Measurements from ENCODE around the gene PCK1. TPM values are rescaled to one million over a fixed set of nuclear protein-coding genes. Genes with fewer than 3 reads are reported as not detected.

Gene PCK1
- total and polyA plus RNA-seq, 2 of the 8 experiments (the other 6 are each of a cell fraction or from before 2014, with no cell fraction given) = not detected

DNA sequence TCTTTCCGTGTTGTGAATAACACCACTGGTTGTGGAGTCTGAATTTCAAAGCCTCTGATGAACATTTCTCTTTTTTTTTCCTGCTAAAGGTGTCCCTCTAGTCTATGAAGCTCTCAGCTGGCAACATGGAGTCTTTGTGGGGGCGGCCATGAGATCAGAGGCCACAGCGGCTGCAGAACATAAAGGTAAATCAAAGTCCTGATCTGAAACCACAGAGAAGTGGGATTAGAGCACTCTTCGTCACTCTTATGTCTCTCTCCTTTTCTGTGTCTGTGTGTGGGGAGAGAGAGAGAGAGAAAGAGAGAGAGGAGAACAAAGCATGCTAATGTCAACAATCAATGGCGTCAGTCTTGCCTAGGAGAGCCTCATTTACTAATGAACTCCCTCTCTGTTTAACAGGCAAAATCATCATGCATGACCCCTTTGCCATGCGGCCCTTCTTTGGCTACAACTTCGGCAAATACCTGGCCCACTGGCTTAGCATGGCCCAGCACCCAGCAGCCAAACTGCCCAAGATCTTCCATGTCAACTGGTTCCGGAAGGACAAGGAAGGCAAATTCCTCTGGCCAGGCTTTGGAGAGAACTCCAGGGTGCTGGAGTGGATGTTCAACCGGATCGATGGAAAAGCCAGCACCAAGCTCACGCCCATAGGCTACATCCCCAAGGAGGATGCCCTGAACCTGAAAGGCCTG lies 4.2 kb downstream of the PCK1 start (continued):
- no peak for TF ChIP-seq CHD7 (IDR thresholded peaks at IDR 0.05; ENCODE audit: insufficient replicate concordance, low read length)
- no peak for TF ChIP-seq BACH1 (IDR thresholded peaks at IDR 0.05; ENCODE audit: low read length)
- TF ChIP-seq, protein P1, sequence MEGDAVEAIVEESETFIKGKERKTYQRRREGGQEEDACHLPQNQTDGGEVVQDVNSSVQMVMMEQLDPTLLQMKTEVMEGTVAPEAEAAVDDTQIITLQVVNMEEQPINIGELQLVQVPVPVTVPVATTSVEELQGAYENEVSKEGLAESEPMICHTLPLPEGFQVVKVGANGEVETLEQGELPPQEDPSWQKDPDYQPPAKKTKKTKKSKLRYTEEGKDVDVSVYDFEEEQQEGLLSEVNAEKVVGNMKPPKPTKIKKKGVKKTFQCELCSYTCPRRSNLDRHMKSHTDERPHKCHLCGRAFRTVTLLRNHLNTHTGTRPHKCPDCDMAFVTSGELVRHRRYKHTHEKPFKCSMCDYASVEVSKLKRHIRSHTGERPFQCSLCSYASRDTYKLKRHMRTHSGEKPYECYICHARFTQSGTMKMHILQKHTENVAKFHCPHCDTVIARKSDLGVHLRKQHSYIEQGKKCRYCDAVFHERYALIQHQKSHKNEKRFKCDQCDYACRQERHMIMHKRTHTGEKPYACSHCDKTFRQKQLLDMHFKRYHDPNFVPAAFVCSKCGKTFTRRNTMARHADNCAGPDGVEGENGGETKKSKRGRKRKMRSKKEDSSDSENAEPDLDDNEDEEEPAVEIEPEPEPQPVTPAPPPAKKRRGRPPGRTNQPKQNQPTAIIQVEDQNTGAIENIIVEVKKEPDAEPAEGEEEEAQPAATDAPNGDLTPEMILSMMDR (IDR thresholded peaks at IDR 0.05; ENCODE audit: control extremely low read depth in 1 of 3, insufficient read depth in 1 of 3, low read depth in 1 of 3, low read length in 3 of 3) = no peak
- TF ChIP-seq EP300 (IDR thresholded peaks at IDR 0.05; ENCODE audit: borderline replicate concordance in 1 of 2, low read depth in 2 of 2, low read length in 2 of 2) = no peak
- TF ChIP-seq KDM4A (IDR thresholded peaks at IDR 0.05; ENCODE audit: low read depth, low read length, severe bottlenecking) = no peak
- TF ChIP-seq TAF7 (optimal IDR thresholded peaks at IDR 0.05; ENCODE audit: borderline replicate concordance, low read depth, low read length) = no peak

Data from H1 (cell line).